K562 (cell line): ENCODE measurements around the gene SCP2. TPM values are rescaled to one million over a fixed set of nuclear protein-coding genes. Genes with fewer than 3 reads are reported as not detected.

ENCODE experiments used
- ATAC-seq: fragments of 200-7000 bp; cut with Tn5 transposase; 3 replicates; pipeline ENCODE4 v1.9.1; 2020; ENCODE audit warnings: moderate library complexity
- BruUV-seq: library from RNA; stranded (reverse); fragments of 400-500 nt; replicated peaks from 2 replicates; lab custom pipeline; 2021; lab: Mats Ljungman, UMichigan
- CTCF ChIA-PET: fragments of 300-600 bp; formaldehyde crosslinking; extraction: SDS; loops from one replicate; lab custom pipeline; 2021; ENCODE audit warnings: low intra/inter-chr PET ratio; lab: Yijun Ruan, JAX
- POLR2A ChIA-PET: fragments of 300-600, 350-650 bp; sonication (Branson Sonifier 250); formaldehyde crosslinking; extraction: SDS; loops from one replicate; lab custom pipeline; 2021; ENCODE audit warnings: antibody characterized with exemption, inconsistent platforms; lab: Yijun Ruan, JAX
- DNase-seq, 4 experiments: peaks; one replicate each; pipeline versions ENCODE4 v3.0.0 to v3.0.0-alpha.2; 2011 to 2018; ENCODE audit warnings: low spot score in 3 of 4, mixed read lengths in 3 of 4; ENCODE audit errors: extremely low read depth in 1 of 4
- FAIRE-seq: peaks from 2 replicates; lab custom pipeline; 2011; peaks lifted over from hg19 to GRCh38; lab: Jason Lieb, UNC
- H2AFZ ChIP-seq: 2 replicates; pipeline ENCODE4 v1.6.0; 2011; ENCODE audit warnings: low read depth, low read length, control low read depth, inconsistent platforms
- H3K27ac ChIP-seq: fragments of 200-600 bp; 3 replicates; pipeline ENCODE4 v1.8.0; 2011; ENCODE audit warnings: low read depth, mild to moderate bottlenecking, control low read depth, inconsistent platforms, low read length, moderate library complexity, mixed read lengths; ENCODE audit errors: extremely low read depth
- H3K27me3 ChIP-seq, 2 experiments: fragments of 300-600 bp in 1 of 2; 2 replicates in 1 of 2; 3 replicates in 1 of 2; pipeline versions ENCODE4 v1.6.0 to v1.8.0; 2011; ENCODE audit warnings: inconsistent platforms in 2 of 2, low read length in 2 of 2, mild to moderate bottlenecking in 1 of 2, mixed read lengths in 1 of 2, moderate library complexity in 1 of 2; ENCODE audit not compliant: control insufficient read depth in 2 of 2, insufficient read depth in 2 of 2
- H3K36me3 ChIP-seq: fragments of 300-600 bp; 3 replicates; pipeline ENCODE4 v1.8.0; 2011; ENCODE audit warnings: mild to moderate bottlenecking, low read length, inconsistent platforms; ENCODE audit not compliant: control insufficient read depth, insufficient read depth
- H3K4me1 ChIP-seq, 2 experiments: fragments of 200-600 bp in 1 of 2; replicated peaks in 1 of 2; 2 replicates in 1 of 2; 3 replicates in 1 of 2; pipeline versions ENCODE4 v1.5.1 to v1.8.0; 2011; ENCODE audit warnings: inconsistent platforms in 2 of 2, low read length in 2 of 2, mild to moderate bottlenecking in 1 of 2, mixed read lengths in 1 of 2, moderate library complexity in 1 of 2; ENCODE audit not compliant: control insufficient read depth in 2 of 2, insufficient read depth in 2 of 2
- H3K4me2 ChIP-seq: 2 replicates; pipeline ENCODE4 v1.6.1; 2011; ENCODE audit warnings: low read length, control low read depth, inconsistent platforms, mixed read lengths; ENCODE audit not compliant: insufficient read depth
- H3K4me3 ChIP-seq: fragments of 200-600 bp; sonication (generic), shearing (Covaris generic); 2 replicates; pipeline ENCODE4 v1.5.1; 2016; ENCODE audit warnings: control low read depth, inconsistent platforms
- H3K79me2 ChIP-seq: fragments of 200-600 bp; 3 replicates; pipeline ENCODE4 v1.8.0; 2011; ENCODE audit warnings: low read length, inconsistent platforms; ENCODE audit not compliant: control insufficient read depth, insufficient read depth
- H3K9ac ChIP-seq, 2 experiments: 2 replicates each; pipeline versions ENCODE4 v1.6.0 to v1.6.1; 2011; ENCODE audit warnings: low read depth in 2 of 2, low read length in 2 of 2, control low read depth in 1 of 2, inconsistent platforms in 1 of 2, mild to moderate bottlenecking in 1 of 2, mixed read lengths in 1 of 2; ENCODE audit not compliant: insufficient read depth in 1 of 2
- H3K9me1 ChIP-seq: one replicate; pipeline ENCODE4 v1.6.0; 2011; ENCODE audit warnings: inconsistent platforms, mild to moderate bottlenecking, low read length, moderate library complexity; ENCODE audit not compliant: control insufficient read depth, insufficient read depth
- H3K9me3 ChIP-seq: replicated peaks from 2 replicates; pipeline ENCODE4 v1.5.1; 2011; ENCODE audit warnings: low read depth, low read length, inconsistent platforms; ENCODE audit not compliant: control insufficient read depth, insufficient read depth
- H4K20me1 ChIP-seq: replicated peaks from 2 replicates; pipeline ENCODE4 v1.6.1; 2011; ENCODE audit warnings: low read length, inconsistent platforms, mixed read lengths; ENCODE audit not compliant: control insufficient read depth, insufficient read depth
- EP300 ChIP-seq: IDR thresholded peaks from 2 replicates; pipeline ENCODE4 v1.6.1; 2012; ENCODE audit warnings: low read length, improper control_type of control experiment
- GABPB2 ChIP-seq: fragments of 250-450 bp; sonication (Bioruptor Pico); conservative IDR thresholded peaks from 2 replicates; pipeline ENCODE4 v1.5.1; 2021; ENCODE audit warnings: mild to moderate bottlenecking
- POLR2AphosphoS2 ChIP-seq: IDR thresholded peaks from 2 replicates; pipeline ENCODE4 v1.6.1; 2012; ENCODE audit warnings: low read length, improper control_type of control experiment
- SMAD4 ChIP-seq: fragments of 250-450 bp; sonication (Bioruptor Pico); conservative IDR thresholded peaks from 2 replicates; pipeline ENCODE4 v1.8.0; 2021; ENCODE audit warnings: inconsistent platforms, mild to moderate bottlenecking, moderate library complexity
- ZNF408 ChIP-seq: fragments of 250-450 bp; sonication (Bioruptor Pico); IDR thresholded peaks from 2 replicates; pipeline ENCODE4 v1.4.0; 2020; ENCODE audit warnings: low read depth, mild to moderate bottlenecking, moderate library complexity
- WGBS: fragments of 100-300 bp; shearing (Covaris generic); methylation state at CpG from one replicate; pipeline ENCODE4 v1.1.6; 2016; ENCODE audit warnings: low coverage, mixed read lengths; ENCODE audit not compliant: insufficient coverage; ENCODE audit errors: missing lambda C conversion rate; 5-methylcytosine and 5-hydroxymethylcytosine counted together
- in situ Hi-C: fragments of 300-500 bp; cut with MboI; formaldehyde crosslinking; loops from 4 replicates; pipeline ENCODE4 v1.15.0; 2018; ENCODE audit warnings: inconsistent platforms, mixed read lengths
- intact Hi-C: fragments of 100-400 bp; cut with micrococcal nuclease; formaldehyde crosslinking; loops from 2 replicates; pipeline ENCODE4 v1.14.2; 2022
- polyA plus RNA-seq, 8 experiments: library from polyadenylated mRNA; depleted of rRNA in 4 of 8; stranded (reverse) in 5 of 8; unstranded in 3 of 8; fragments of >200 nt; fragmentation: Nextera tagmentation in 2 of 8; fragmentation: Illumina TruSeq in 1 of 8; extraction: Ambion mirVana in 2 of 8; extraction: Trizol in 1 of 8; gene quantifications; 2 replicates each; pipeline versions ENCODE4 v1.2.1 to v1.2.3, GENCODE V29; 2011 to 2014; ENCODE audit warnings: inconsistent platforms in 1 of 8, missing spikeins in 1 of 8
- total RNA-seq, 7 experiments: library from RNA; depleted of rRNA in 6 of 7; stranded (reverse); fragments of >200 nt in 6 of 7; fragmentation: Illumina TruSeq in 2 of 7; extraction: Trizol in 2 of 7; gene quantifications; 2 replicates each; pipeline versions ENCODE4 v1.2.1 to v1.2.3, GENCODE V29; 2011 to 2021; ENCODE audit warnings: low replicate concordance in 1 of 7
- TF ChIP-seq, protein P1 (sequence below): fragments of 150-350 bp; IDR thresholded peaks from 2 replicates; pipeline ENCODE4 v1.6.1; 2014; ENCODE audit warnings: low read depth, mild to moderate bottlenecking, low read length, borderline replicate concordance
- TF ChIP-seq, protein P2 (sequence below): fragments of 450-650 bp; IDR thresholded peaks from 2 replicates; pipeline ENCODE4 v1.6.1; 2017; ENCODE audit warnings: antibody characterized with exemption
- TF ChIP-seq, protein P3 (sequence below): fragments of 200-800 bp; sonication (Bioruptor generic); IDR thresholded peaks from 2 replicates; pipeline ENCODE4 v1.6.1; 2016; ENCODE audit warnings: missing genetic modification characterization, missing compliant biosample characterization

SCP2 gene
- total and polyA plus RNA-seq, 9 of the 15 experiments (the other 6 are each of a cell fraction or from before 2014, with no cell fraction given): 63.8 to 258 (median 106) TPM

DNA sequence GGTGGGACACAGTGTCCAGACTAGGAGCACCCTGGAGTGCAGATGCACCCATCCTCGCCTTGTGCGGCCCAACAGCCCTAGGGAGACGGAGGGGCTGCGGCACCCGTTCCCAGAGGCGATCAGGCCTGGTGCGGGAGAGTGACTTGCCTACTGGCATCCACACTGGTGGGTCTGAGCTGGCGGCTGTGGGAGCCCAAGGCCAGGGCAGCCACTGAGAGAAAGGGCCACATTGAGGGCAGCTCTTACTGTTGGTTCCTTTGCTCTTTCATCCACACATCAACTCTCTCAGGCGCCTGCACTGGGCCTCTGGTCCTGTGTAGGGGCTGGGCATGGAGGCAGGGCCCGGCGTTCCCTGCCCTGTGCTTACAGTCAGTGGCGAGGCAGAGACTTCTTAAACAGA is 143.5 kb downstream of the SCP2 start (continued):
- TF ChIP-seq, protein P1, sequence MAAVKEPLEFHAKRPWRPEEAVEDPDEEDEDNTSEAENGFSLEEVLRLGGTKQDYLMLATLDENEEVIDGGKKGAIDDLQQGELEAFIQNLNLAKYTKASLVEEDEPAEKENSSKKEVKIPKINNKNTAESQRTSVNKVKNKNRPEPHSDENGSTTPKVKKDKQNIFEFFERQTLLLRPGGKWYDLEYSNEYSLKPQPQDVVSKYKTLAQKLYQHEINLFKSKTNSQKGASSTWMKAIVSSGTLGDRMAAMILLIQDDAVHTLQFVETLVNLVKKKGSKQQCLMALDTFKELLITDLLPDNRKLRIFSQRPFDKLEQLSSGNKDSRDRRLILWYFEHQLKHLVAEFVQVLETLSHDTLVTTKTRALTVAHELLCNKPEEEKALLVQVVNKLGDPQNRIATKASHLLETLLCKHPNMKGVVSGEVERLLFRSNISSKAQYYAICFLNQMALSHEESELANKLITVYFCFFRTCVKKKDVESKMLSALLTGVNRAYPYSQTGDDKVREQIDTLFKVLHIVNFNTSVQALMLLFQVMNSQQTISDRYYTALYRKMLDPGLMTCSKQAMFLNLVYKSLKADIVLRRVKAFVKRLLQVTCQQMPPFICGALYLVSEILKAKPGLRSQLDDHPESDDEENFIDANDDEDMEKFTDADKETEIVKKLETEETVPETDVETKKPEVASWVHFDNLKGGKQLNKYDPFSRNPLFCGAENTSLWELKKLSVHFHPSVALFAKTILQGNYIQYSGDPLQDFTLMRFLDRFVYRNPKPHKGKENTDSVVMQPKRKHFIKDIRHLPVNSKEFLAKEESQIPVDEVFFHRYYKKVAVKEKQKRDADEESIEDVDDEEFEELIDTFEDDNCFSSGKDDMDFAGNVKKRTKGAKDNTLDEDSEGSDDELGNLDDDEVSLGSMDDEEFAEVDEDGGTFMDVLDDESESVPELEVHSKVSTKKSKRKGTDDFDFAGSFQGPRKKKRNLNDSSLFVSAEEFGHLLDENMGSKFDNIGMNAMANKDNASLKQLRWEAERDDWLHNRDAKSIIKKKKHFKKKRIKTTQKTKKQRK: no peak

DNA sequence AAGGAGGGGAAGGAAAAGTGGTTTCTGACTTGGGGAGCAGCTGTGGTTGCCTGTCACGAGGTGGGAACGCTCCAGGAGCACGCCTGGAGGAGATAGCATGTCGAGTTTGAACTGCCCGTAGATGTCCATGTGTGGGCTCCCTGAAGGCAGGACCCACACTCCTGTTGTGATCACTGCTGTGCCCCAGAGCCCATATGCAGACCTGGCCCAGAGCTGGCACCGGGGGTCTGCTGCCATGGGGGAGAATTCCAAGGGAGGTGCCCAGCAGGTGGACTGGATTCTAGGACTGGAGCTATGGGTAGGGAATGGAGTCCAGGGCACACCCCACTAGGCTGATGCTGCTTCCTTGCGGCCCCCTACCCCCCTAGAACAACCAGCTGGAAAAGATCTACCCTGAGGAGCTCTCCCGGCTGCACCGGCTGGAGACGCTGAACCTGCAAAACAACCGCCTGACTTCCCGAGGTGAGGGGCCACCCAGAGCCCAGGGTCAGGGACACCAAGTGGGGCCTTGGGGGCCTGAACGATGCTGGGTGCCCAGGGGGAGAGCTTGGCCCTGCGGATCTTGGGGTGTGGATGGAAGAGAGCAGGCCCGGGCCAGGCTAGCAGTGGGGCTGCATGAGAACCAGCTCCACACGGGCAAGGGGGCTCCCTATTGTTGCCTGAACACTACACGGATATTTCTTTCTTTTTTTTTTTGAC is 144.2 kb downstream of the SCP2 start:
- no peak overlapping the region for H3K4me2 ChIP-seq
- no peaks in the 10 kb centered on the region for H3K36me3 ChIP-seq
- POLR2A ChIA-PET: interaction anchor here (0.5 to 1.3 kb wide), 6 partner anchors 9 to 262 kb away, joined by 3 to 5 read pairs (median 3); no protein-coding TSS in a partner anchor
- intact Hi-C loops (no loop called here), in situ Hi-C loops (no loop called here)
- no peaks in the 10 kb centered on the region for H3K9me3 ChIP-seq
- no peak for ATAC-seq
- 27% methylated on average over 17 of the region's 17 CpGs for WGBS
- FAIRE-seq: no peak
- DNase-seq: no peak
- peaks cover 0 to 28% of the 10 kb centered on the region in 2 experiments; a peak in 2 of 5 replicates for H3K4me1 ChIP-seq
- no peaks in the 10 kb centered on the region for H3K79me2 ChIP-seq
- no peak overlapping the region for H3K27ac ChIP-seq
- no TSS peak for BruUV-seq
- H4K20me1 ChIP-seq: no peaks in the 10 kb centered on the region
- H3K27me3 ChIP-seq: peaks cover 14 to 32% of the 10 kb centered on the region in 2 experiments; a peak in 4 of 5 replicates
- CTCF ChIA-PET: no interaction called here
- H3K4me3 ChIP-seq: no peak overlapping the region
- no peaks in the 10 kb centered on the region for H3K9me1 ChIP-seq
- H3K9ac ChIP-seq: no peak overlapping the region
- H2AFZ ChIP-seq: no peak overlapping the region
- TF ChIP-seq SMAD4 (CRISPR knock-in tag): no peak
- no peak for TF ChIP-seq ZNF408 (CRISPR knock-in tag)
- TF ChIP-seq GABPB2 (CRISPR knock-in tag): no peak
- TF ChIP-seq, protein P2, sequence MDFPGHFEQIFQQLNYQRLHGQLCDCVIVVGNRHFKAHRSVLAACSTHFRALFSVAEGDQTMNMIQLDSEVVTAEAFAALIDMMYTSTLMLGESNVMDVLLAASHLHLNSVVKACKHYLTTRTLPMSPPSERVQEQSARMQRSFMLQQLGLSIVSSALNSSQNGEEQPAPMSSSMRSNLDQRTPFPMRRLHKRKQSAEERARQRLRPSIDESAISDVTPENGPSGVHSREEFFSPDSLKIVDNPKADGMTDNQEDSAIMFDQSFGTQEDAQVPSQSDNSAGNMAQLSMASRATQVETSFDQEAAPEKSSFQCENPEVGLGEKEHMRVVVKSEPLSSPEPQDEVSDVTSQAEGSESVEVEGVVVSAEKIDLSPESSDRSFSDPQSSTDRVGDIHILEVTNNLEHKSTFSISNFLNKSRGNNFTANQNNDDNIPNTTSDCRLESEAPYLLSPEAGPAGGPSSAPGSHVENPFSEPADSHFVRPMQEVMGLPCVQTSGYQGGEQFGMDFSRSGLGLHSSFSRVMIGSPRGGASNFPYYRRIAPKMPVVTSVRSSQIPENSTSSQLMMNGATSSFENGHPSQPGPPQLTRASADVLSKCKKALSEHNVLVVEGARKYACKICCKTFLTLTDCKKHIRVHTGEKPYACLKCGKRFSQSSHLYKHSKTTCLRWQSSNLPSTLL: no peak
- TF ChIP-seq EP300: no peak
- TF ChIP-seq, protein P3, sequence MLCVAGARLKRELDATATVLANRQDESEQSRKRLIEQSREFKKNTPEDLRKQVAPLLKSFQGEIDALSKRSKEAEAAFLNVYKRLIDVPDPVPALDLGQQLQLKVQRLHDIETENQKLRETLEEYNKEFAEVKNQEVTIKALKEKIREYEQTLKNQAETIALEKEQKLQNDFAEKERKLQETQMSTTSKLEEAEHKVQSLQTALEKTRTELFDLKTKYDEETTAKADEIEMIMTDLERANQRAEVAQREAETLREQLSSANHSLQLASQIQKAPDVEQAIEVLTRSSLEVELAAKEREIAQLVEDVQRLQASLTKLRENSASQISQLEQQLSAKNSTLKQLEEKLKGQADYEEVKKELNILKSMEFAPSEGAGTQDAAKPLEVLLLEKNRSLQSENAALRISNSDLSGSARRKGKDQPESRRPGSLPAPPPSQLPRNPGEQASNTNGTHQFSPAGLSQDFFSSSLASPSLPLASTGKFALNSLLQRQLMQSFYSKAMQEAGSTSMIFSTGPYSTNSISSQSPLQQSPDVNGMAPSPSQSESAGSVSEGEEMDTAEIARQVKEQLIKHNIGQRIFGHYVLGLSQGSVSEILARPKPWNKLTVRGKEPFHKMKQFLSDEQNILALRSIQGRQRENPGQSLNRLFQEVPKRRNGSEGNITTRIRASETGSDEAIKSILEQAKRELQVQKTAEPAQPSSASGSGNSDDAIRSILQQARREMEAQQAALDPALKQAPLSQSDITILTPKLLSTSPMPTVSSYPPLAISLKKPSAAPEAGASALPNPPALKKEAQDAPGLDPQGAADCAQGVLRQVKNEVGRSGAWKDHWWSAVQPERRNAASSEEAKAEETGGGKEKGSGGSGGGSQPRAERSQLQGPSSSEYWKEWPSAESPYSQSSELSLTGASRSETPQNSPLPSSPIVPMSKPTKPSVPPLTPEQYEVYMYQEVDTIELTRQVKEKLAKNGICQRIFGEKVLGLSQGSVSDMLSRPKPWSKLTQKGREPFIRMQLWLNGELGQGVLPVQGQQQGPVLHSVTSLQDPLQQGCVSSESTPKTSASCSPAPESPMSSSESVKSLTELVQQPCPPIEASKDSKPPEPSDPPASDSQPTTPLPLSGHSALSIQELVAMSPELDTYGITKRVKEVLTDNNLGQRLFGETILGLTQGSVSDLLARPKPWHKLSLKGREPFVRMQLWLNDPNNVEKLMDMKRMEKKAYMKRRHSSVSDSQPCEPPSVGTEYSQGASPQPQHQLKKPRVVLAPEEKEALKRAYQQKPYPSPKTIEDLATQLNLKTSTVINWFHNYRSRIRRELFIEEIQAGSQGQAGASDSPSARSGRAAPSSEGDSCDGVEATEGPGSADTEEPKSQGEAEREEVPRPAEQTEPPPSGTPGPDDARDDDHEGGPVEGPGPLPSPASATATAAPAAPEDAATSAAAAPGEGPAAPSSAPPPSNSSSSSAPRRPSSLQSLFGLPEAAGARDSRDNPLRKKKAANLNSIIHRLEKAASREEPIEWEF (CRISPR knock-in tag): no peak
- TF ChIP-seq POLR2AphosphoS2: no peak
